ENCODE results near the gene DDX20.
A peak's percentile ranks its signal among the peaks of the same experiment; 100 is the strongest.

DDX20 gene, protein sequence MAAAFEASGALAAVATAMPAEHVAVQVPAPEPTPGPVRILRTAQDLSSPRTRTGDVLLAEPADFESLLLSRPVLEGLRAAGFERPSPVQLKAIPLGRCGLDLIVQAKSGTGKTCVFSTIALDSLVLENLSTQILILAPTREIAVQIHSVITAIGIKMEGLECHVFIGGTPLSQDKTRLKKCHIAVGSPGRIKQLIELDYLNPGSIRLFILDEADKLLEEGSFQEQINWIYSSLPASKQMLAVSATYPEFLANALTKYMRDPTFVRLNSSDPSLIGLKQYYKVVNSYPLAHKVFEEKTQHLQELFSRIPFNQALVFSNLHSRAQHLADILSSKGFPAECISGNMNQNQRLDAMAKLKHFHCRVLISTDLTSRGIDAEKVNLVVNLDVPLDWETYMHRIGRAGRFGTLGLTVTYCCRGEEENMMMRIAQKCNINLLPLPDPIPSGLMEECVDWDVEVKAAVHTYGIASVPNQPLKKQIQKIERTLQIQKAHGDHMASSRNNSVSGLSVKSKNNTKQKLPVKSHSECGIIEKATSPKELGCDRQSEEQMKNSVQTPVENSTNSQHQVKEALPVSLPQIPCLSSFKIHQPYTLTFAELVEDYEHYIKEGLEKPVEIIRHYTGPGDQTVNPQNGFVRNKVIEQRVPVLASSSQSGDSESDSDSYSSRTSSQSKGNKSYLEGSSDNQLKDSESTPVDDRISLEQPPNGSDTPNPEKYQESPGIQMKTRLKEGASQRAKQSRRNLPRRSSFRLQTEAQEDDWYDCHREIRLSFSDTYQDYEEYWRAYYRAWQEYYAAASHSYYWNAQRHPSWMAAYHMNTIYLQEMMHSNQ

DNA sequence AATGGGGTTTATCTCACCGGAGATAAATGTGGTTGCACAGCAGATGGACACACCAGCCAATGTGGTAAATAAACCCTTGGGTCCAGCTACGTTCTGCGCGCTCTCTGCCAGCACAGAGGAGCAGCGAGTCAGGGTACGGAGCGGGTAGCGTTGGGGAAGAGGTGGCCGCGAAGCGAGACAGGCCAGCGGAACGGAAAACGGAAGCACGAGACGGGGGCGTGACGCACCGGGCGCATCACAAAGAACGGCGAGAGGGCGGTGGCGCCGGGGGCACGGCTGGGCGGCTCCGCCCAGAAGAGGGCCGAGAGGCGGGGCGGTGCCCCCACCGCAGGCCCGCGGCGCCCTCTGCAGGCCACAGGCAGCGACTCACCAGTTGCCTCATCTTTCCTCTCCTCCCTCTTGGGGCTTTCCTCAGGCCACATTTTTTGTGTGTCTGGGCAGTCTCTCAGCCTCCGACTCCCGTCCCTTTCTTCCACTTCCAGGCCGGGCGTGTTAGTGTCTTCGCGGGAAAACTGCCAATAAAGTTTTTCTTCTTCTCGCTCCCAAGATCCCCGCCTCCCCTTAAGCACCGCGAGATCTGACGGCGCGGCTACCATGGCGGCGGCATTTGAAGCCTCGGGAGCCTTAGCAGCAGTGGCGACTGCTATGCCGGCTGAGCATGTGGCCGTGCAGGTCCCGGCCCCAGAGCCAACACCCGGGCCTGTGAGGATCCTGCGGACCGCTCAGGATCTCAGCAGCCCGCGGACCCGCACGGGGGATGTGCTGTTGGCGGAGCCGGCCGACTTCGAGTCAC lies at the start of gene DDX20:
Gene DDX20, plus strand, starts transcription at position 571 of the 793 bp plus-strand sequence. Its CDS starts 24 bp downstream, at position 595.
- peak; percentile 84 for DNase-seq (ENCODE audit: insufficient read length, low spot score)
- FAIRE-seq: peak; percentile 97

DNA sequence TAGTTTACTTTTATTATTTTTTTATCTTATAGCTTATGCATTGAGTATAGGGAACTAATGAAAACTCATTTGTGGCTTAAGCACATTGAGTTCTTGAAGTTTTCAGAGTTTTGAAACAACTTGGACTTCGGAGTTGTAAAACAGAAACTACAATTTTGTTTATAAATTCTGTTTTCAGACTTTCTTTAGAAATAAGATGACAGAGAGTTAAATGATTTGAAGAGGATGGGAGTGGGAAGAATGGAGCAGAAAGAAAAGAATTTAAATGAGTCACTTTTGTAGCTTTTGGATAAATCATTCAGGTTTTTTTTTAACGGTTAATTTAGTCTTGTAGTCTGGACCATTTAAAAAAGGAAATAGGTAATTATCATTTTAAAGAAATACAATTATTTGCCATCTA lies 48.8 kb upstream of the DDX20 start:
- FAIRE-seq: no peak
- DNase-seq (ENCODE audit: insufficient read length, low spot score): no peak

DNA sequence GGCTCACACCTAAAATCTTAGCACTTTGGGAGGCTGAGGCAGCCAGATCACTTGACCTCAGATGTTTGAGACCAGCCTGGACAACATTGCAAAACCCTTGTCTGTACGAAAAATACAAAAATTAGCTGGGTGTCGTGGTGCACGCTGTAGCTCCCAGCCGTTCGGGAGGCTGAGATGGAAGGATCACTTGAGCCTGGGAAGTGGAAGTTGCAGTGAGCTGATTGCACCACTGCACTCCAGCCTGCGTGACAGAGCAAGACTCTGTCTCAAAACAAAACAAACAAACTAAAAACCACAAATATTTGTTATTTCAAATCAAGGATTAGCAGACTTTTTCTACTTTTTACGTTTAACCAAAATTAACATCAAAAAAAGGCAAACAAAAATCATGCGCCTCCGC lies 47.8 kb upstream of the DDX20 start:
- DNase-seq (ENCODE audit: insufficient read length, low spot score): no peak
- no peak for FAIRE-seq

DNA sequence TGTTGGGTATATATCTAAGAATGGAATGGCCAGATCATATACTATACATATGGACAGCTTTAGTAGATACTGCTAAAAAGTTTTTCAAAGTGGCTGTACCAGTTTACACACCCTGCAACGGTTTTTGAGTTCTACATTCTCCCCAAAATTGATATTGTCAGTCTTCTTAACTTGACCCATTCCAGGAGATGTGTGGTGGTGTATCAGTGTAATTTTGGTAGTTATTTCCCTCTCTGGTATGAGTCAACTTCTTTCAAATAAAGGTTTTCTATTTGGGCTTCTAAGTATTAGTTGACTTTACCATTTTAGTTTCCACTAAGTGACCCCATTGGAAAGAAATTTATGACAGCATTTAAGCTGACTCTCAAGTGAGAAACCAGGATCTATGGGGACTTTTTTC lies 45.7 kb upstream of the DDX20 start:
- FAIRE-seq: no peak
- no peak for DNase-seq (ENCODE audit: insufficient read length, low spot score)

DNA sequence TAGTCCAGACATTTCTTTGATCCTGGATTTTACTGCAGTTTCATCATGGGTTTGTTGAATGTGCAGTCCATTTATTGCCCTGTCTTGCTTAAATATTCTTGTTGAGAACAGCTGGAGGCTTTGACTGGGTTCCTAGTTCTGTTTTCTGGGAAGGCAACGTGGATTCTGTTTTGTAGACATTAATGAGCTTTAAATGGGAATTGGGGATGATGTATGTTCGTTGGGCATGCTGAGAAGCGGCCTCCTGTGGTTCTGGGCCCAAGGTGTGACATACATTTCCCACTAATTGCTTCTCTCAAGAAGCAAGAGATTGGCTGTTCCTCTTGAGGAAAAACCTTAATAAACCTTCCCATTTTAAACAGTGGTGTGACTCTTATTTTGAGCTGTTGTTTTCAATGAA lies 39.4 kb upstream of the DDX20 start:
- no peak for FAIRE-seq
- no peak for DNase-seq (ENCODE audit: insufficient read length, low spot score)

DNA sequence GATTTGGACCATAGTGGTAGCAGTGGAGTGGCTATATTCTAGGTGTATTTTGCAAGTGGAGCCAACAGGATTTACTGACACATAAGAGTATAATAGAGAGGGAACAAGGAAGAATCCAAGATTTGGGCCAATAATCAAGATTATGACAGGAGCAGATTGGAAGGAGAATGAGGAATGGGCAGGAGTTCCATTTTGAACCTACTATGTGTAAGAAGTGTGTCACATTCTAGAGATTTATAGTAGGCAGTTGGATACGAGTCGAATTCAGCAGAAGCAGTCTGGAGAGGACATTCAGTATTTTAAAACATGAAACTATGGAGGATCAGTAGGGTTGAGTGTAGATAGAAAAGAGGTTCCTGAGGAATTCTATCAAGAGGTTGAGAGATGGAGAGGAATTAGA lies 38.3 kb upstream of the DDX20 start:
- no peak for FAIRE-seq
- no peak for DNase-seq (ENCODE audit: insufficient read length, low spot score)

DNA sequence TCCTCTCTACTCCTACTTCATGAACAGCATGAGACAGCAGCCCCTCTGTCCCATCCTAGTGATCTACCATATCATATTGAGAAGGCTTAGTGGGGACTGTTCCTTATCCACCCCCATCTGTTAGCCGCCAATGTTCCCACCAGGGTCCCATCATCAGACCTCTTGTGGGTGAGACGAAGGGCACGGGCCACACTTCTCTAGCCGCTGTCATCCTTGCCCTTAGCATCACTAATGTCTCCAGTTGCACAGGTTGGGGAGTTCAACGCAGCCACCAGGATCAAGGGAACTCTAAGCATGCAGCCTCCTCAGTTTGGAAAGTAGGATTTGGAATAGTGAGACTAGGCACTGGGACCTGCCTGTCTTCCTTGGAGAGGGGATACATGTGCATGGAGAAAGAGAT lies 36.6 kb upstream of the DDX20 start:
- FAIRE-seq (no peak), DNase-seq (ENCODE audit: insufficient read length, low spot score) (no peak)

DNA sequence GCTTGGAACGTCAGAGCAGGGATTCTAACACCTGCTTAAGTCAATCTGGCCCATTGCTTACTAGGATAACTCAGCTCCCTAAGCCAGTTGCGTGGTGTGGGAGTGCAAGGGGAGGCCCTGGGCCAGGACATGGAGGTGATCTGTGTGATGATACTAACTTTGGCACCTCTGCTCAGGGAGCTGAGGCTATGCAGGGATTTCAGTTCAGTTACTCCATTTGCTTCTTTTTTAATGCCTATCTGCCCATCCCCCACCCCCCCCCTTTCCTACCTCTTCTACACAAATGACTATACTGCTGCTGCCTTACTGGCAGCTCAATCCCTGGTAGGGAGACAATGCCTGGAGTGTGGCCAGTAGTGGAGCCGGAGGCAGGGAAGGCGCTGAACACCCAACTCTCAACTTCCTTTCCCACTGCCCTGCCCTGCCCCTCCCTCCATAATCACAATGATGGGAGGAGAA lies 36.0 kb upstream of the DDX20 start:
- DNase-seq (ENCODE audit: insufficient read length, low spot score) (no peak), FAIRE-seq (no peak)

DNA sequence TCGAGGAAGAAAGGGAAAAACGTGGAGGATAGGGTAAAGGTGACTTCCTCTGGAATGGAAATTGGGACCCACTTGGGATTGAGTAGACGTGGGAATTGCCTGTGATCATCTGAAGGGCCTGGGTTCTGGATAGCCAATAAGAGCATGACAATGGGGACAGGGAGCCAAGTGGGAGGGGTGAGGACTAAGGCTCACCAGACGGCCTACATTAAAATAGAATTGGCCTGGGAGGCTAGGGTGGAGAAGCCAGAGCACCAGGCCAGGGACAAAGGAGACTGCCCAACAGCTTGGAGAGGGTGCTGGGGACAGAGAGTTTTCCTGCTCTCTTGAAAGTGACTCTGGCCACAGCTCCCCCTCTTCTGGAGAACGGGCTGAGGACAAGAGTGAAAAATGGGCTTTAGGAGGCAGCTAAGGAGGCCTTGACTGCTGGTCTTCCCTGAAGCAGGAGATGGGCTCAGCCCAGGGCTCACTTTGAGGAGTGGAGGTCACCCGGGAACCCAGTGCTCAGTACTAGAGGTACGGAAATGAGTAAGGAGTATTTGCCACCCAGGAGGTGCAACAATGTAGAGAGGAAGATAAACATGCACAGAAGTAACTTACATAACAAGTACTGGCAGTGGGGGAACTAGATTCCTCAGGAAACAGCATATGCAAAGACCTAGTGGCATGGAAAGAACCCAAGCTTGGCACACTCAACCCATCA lies 35.3 kb upstream of the DDX20 start:
- no peak for FAIRE-seq

DNA sequence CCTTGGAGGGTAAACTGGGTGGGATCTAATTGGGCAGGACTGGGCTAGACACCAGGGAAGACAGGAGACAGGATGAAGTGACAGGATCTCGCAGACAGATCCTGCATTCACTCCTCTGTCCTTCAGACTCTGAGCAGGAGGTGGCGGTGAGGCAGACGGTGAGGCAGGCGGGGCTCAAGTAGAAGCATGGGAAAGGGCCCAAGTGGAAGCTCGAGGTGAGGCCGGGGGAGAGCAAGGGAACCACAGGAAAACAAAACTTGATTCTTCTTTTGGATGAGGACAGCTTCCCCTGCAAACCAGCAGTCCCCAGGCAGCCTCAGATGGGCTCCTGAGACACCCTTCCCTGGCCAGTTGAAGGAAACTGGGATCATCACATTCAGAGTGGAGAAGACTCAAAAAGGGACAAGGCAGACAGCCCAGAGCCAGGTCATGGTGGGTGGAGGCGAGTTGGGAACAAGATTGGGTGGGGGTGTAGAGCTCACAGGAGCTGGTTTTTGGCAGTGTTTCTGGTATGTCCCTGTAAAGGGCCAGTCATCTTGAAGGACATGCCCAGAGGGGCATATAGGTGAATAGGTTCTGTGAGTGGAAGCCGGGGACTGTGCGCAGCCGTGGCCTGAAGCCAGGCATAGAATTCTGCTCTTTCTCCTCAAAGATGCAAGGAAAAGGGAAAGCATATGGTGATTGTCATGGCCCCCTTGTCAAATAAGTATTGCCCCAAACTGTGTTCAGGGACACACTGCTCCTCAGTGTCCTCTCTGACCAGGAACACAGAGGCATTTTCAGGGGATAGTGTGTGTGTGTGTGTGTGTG lies 34.5 kb upstream of the DDX20 start:
- no peak for FAIRE-seq

More for the DNA sequence above, 35.3 kb upstream of the DDX20 start:
- DNase-seq (ENCODE audit: insufficient read length, low spot score): no peak

DNA sequence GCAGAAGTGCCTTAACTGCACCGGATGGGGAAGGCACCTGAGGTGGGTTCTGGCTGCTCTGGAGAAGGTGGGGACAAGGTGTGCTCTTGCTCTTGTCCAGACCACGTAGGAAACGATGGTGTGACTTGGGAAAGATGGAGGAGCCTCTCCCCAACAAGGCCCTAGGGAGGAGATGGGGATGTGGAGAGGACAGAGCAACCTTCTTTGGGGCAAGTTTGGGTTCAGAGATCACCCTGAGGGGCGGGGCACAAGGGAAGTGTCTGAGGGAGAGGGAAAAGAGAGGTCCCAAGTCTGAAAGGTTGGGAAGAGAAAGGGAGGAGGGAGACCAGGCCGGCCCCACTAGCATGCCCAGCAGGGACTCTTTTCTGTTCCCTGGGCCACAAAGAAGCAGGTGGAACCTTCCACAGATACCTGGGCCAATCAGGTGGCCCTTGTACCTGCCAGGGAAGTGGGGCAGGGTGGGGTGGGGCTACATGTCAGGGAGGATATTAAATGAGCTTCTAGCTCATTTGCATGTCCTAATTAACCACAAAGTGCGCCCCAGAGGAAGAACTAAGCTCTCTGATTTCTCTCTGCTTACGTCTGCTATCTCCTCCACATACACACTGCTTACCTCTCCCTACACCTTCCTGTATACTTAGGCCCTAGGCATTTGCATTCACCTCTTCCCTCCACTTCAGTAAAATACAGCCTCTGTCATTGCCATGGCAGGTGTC lies 32.5 kb upstream of the DDX20 start:
- DNase-seq (ENCODE audit: insufficient read length, low spot score) (no peak), FAIRE-seq (no peak)

More for the DNA sequence above, 34.5 kb upstream of the DDX20 start:
- no peak for DNase-seq (ENCODE audit: insufficient read length, low spot score)

DNA sequence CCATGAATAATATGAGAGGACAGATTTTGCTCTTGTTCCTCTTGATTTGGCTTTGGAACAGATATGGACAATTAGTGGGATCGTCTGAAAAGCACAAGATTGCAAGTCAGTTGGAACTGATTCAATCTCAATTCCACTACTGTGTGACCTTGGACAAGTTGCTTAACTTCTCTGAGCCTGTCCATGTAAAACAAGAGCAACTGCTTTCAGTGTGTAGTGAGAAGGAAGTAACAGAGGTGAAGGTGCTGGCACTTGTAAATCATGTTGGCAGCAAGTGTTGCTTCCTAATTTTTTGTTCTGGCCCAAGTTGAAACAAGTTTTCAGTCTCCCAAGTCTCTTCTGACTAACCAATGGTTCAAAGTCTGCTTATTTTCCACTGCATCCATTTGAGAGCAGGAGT lies 31.8 kb upstream of the DDX20 start:
- no peak for DNase-seq (ENCODE audit: insufficient read length, low spot score)
- no peak for FAIRE-seq

DNA sequence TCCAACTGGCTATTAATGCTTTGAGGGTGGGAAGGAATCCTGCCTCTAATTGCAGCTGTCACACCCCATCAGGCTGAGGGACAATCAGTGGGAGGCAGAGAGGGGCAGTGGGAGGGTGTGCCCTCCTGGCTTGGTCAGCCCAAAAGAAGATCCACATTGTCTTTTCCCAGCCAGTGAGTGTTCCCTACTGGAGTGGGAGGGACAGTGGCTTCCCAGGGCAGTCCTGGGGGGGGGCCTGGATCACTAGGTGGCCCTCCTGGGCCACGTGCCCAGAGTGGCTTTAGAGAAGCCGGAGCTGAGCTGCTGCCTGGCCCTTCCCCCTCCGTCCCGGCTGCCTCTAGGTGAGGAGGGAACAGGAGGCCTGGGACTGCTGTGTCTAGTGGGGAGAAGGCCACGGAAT lies 30.5 kb upstream of the DDX20 start:
- FAIRE-seq (no peak), DNase-seq (ENCODE audit: insufficient read length, low spot score) (no peak)

DNA sequence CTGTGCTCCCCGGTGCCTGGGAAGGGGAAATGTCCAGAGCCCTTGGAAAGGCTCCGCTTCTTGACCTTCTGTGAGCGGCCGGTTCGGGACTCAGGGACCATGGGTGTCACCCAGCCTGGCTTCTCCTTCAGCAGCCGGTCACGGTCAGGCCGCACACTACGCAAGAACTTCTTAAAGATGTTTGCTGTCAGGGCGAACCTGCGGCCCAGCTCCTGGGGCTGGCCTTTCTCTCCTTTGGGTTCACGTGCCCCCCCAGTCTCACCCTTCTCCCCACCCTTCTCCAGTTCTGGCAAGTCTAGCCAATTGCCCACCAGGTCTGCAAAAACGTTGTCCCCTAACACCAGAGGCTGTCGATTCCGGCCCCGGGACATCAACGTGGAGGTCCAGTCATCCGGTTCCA lies 28.6 kb upstream of the DDX20 start:
- DNase-seq (ENCODE audit: insufficient read length, low spot score) (no peak), FAIRE-seq (no peak)

DNA sequence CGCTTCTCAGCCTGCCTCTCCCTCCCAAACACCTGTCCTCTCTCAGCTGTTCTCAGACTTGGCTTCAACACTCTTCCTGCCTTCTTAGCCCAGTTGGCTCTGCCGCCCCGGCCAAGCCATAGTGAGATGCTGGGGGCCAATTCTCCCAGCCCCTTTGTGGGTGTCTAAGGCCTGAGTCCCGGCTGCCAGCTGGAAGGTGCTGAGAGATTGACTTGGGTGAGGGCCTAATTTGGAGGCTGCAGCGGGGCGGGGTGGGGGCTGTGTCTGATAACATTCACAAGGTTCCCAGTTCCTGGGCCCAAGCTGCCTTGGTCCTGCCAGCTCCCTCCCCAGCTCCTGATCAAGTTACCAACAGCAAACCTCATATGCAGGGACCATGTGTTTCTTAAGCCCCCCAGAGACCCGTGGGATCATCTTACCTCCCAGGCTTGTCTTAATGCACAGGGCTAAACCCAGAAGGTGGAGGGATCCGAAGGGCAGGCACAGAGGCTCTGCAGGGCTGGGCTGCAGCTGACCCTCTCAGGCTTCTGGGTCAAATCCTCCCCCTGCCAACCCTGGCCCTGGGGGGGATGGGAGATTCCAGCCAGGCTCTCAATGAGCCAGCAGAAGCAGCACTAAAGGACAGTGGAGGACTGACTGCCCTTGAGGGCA lies 26.3 kb upstream of the DDX20 start:
- FAIRE-seq: no peak
- DNase-seq (ENCODE audit: insufficient read length, low spot score): no peak

DNA sequence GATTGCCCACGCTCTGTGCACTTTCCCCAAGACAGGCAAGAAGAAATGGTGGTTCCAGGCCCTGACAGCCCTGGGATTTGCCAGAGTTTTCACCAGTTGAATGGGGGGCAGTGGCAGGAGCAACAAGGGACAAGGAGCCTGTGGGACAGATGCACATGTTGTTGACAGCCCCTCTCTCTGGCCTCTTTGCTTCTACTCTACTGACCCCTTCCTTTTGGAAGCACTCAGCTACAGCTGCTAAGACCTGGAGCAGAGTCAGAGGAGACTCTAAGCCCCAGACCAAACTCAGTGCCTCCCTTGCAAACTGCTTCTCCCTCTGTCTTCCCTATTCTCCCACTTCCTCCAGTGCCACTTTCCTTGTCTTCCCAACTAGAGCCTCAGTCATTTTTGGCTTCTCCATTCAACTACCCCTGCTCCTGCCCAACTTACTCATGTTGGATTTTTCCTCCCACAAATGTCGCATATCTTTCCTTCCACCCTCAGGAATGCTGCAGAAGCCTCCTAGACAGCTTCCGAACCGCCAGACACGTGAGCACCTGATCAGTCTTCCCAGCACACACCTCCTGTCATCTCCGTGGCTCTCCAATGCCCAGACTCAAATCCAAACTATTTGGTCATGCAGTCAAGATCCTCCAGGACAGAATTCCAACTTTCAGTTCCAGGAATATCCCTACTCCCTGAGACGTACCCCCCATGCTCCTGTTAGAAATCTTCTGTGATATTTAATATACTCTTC lies 25.6 kb upstream of the DDX20 start:
- FAIRE-seq: no peak

DNA sequence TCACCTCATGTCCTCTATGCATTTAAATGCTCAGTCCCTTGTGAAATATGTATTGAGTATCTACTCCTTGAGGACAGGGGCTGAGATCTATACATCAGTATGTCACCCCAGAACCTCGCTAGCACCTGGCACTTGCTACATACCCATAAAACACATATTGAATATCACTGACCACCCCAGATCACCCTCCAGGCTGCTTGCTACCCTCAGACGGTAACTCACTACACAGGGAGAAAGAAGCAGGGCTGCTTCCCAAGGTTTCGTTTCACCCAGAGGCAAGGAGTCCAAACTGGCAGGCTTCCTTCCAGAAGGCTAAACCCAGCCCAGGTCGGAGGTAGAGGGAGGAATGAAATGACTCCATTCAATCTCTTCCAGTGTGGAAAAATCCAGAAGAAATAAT lies 25.0 kb upstream of the DDX20 start:
- no peak for DNase-seq (ENCODE audit: insufficient read length, low spot score)
- no peak for FAIRE-seq

More for the DNA sequence above, 25.6 kb upstream of the DDX20 start:
- no peak for DNase-seq (ENCODE audit: insufficient read length, low spot score)

DNA sequence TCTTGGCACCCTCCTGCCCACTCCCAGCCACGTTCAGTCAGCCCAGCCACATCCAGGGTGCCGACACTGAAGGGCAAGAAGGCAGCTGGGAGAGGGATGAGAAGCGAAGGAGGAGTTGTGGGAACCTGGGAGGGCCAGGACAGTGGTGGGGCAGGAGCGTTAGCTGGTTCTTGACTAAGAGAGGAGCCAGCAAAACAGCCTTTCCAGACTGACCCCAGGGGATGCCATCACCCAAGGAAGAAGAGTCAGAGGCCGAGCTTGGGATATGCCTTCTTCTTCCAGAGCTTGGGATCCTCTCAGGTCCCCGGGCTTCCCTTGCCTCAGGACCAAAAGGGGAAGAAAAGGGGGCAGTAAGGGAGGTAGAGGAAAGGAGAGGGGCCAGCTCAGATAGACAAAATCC lies 23.7 kb upstream of the DDX20 start:
- no peak for DNase-seq (ENCODE audit: insufficient read length, low spot score)
- FAIRE-seq: no peak
